Ovary (tissue), 9 donors: Measurements from ENCODE around the gene PSMD1. TPM values are rescaled to one million over a fixed set of nuclear protein-coding genes. Genes with fewer than 3 reads are reported as not detected.
A peak's percentile ranks its signal among the peaks of the same experiment; 100 is the strongest.

ENCODE experiments used
- DNase-seq, 5 donors: peaks; one replicate each; pipeline ENCODE4 v3.0.0-alpha.2; 2019 to 2020
- H3K27ac ChIP-seq, 2 donors: fragments of 200-600 bp; one replicate each; pipeline versions ENCODE4 v1.5.1 to v1.8.0; 2019 to 2022
- H3K27me3 ChIP-seq: fragments of 200-600 bp; one replicate; pipeline ENCODE4 v1.8.0; 2022
- H3K36me3 ChIP-seq: fragments of 200-600 bp; sonication (generic); one replicate; pipeline ENCODE4 v1.5.1; 2019
- H3K4me1 ChIP-seq: one replicate; pipeline ENCODE4 v1.8.1; 2013; ENCODE audit warnings: mild to moderate bottlenecking, moderate library complexity; ENCODE audit not compliant: insufficient read depth
- H3K4me3 ChIP-seq: fragments of 200-600 bp; sonication (generic); one replicate; pipeline ENCODE4 v1.5.1; 2017
- H3K9me3 ChIP-seq, 2 donors: fragments of 200-600 bp in 1 of 2; sonication (generic) in 1 of 2; one replicate each; pipeline versions ENCODE4 v1.5.1 to v1.8.1; 2013 to 2019; ENCODE audit warnings: mild to moderate bottlenecking in 1 of 2, moderate library complexity in 1 of 2
- CTCF ChIP-seq, 3 donors: fragments of 450-650 bp in 2 of 3; fragments of 200-600 bp in 1 of 3; IDR thresholded peaks; one replicate each; pipeline versions ENCODE4 v1.5.1 to v1.8.0; 2016 to 2022; ENCODE audit warnings: antibody characterized with exemption in 3 of 3, mild to moderate bottlenecking in 1 of 3
- EP300 ChIP-seq: sonication (generic); formaldehyde crosslinking; IDR thresholded peaks from one replicate; pipeline ENCODE4 v1.6.1; 2017; ENCODE audit warnings: antibody characterized with exemption
- POLR2A ChIP-seq: fragments of 450-650 bp; IDR thresholded peaks from one replicate; pipeline ENCODE4 v1.6.1; 2017; ENCODE audit warnings: antibody characterized with exemption, mild to moderate bottlenecking, moderate library complexity
- WGBS, 3 donors: extraction: QIAGEN DNeasy Blood & Tissue Kit in 1 of 3; methylation state at CpG; one replicate each; pipeline versions ENCODE4 v1.1.5 to v1.1.7; 2013 to 2017; 5-methylcytosine and 5-hydroxymethylcytosine counted together
- intact Hi-C, 4 donors: fragments of 100-400 bp; cut with DNase I; formaldehyde crosslinking; loops; one replicate each; pipeline versions ENCODE4 v1.11.0 to v1.15.1; 2022 to 2023
- polyA plus RNA-seq, 2 donors: library from polyadenylated mRNA; stranded (reverse); fragments of 200-250 nt in 1 of 2; fragments of 350-450 nt in 1 of 2; fragmentation: Illumina TruSeq in 1 of 2; extraction: RNeasy Lipid Tissue Mini Kit (QIAGEN cat#74804) in 1 of 2; gene quantifications; one replicate each; pipeline ENCODE4 v1.2.3, GENCODE V29; 2013 to 2014
- total RNA-seq, 7 donors: library from RNA; depleted of rRNA in 2 of 7; stranded (reverse); fragments of >200 nt in 2 of 7; fragmentation: NEBNext Ultra II Directional in 3 of 7; extraction: Animal tissue kit (Norgen Biotek cat#: 25700) in 3 of 7; gene quantifications; one replicate each; pipeline versions ENCODE4 v1.1.0 to v1.2.4, GENCODE V29; 2016 to 2023
- donor health status: DM: no; HTN: no; CAD: no; lungs with moderate emphysema.
- donor health status: DM: no; HTN: no; CAD: no.
- donor health status: Bipolar disorder and iron deficiency.
- donor health status: DM: yes; HTN: yes; CAD: no.
- donor health status: DM: no; HTN: no; CAD: no.
- donor health status: DM: yes; HTN: yes; CAD: no.

PSMD1 gene
- total and polyA plus RNA-seq, 9 donors, result 19.0 to 73.2 (median 57.8) TPM

GRCh38 chr2:231057590-231057989 lies 923 bp downstream of the PSMD1 start:
- intact Hi-C loops, result no loop called here
- TF ChIP-seq POLR2A (no peak), EP300 (no peak), CTCF (IDR thresholded peaks at IDR 0.05) (no peak)
- Histone ChIP-seq H3K27me3 (no peaks in the 10 kb centered on the region), H3K4me1 (peaks cover 3% of the 10 kb centered on the region), H3K9me3 (no peaks in the 10 kb centered on the region), H3K4me3 (peak overlapping the region; percentile 98), H3K27ac (no peak overlapping the region), H3K36me3 (no peaks in the 10 kb centered on the region)
- no peak for DNase-seq
- WGBS, 3 donors, result 3 to 7% (median 3%) methylated on average over 10 of the region's 10 CpGs

- Histone ChIP-seq H3K36me3 (no peaks in the 10 kb centered on the region), H3K4me3 (no peak overlapping the region), H3K9me3 (no peaks in the 10 kb centered on the region), H3K27ac (no peak overlapping the region), H3K4me1 (peaks cover 3% of the 10 kb centered on the region), H3K27me3 (no peaks in the 10 kb centered on the region)
- TF ChIP-seq EP300 (no peak), CTCF (IDR thresholded peaks at IDR 0.05) (no peak), POLR2A (no peak)
- intact Hi-C loops, result no loop called here
- 82 to 85% (median 83%) methylated on average over 4 of the region's 4 CpGs for WGBS, 3 donors
- DNase-seq, result no peak
Observed at GRCh38 chr2:231058761-231059550, 2.3 kb downstream of the PSMD1 start.

- intact Hi-C loops, result no loop called here
- WGBS, 3 donors, result 83 to 87% (median 86%) methylated on average over 2 of the region's 2 CpGs
Observed at GRCh38 chr2:231059756-231060155, 3.1 kb downstream of the PSMD1 start.

GRCh38 chr2:231062776-231063175 lies 6.1 kb downstream of the PSMD1 start:
- Histone ChIP-seq H3K9me3 (no peaks in the 10 kb centered on the region), H3K36me3 (no peaks in the 10 kb centered on the region), H3K27ac (no peak overlapping the region), H3K4me3 (no peak overlapping the region), H3K27me3 (no peaks in the 10 kb centered on the region), H3K4me1 (peaks cover 3% of the 10 kb centered on the region)
- WGBS, 3 donors, result 87 to 89% (median 88%) methylated on average over 3 of the region's 3 CpGs
- DNase-seq, result no peak
- TF ChIP-seq POLR2A (no peak), EP300 (no peak), CTCF (IDR thresholded peaks at IDR 0.05) (no peak)
- intact Hi-C loops, result no loop called here

More at GRCh38 chr2:231059756-231060155, 3.1 kb downstream of the PSMD1 start:
- TF ChIP-seq POLR2A (no peak), CTCF (IDR thresholded peaks at IDR 0.05) (no peak), EP300 (no peak)
- no peaks in the 10 kb centered on the region for H3K27me3 ChIP-seq
- H3K4me3 ChIP-seq, result no peak overlapping the region
- H3K4me1 ChIP-seq, result peaks cover 3% of the 10 kb centered on the region
- H3K36me3 ChIP-seq, result no peaks in the 10 kb centered on the region
- DNase-seq, result no peak
- H3K27ac ChIP-seq, result no peak overlapping the region
- H3K9me3 ChIP-seq, result no peaks in the 10 kb centered on the region
